Keratinocyte (primary cell): ENCODE data around the gene DYNLRB2. TPM values are rescaled to one million over a fixed set of nuclear protein-coding genes. Genes with fewer than 3 reads are reported as not detected.

ENCODE experiments used
- DNase-seq: peaks from one replicate; pipeline ENCODE4 v3.0.0-alpha.2; 2011; ENCODE audit warnings: low read depth, missing footprints, low spot score
- FAIRE-seq: peaks from 2 replicates; lab custom pipeline; 2011; peaks lifted over from hg19 to GRCh38; lab: Jason Lieb, UNC
- H2AFZ ChIP-seq: 2 replicates; pipeline ENCODE4 v1.6.0; 2012; ENCODE audit warnings: low read length, control low read depth, inconsistent platforms; ENCODE audit not compliant: control insufficient read depth
- H3K27ac ChIP-seq: 2 replicates; pipeline ENCODE4 v1.5.1; 2011; ENCODE audit warnings: low read length; ENCODE audit not compliant: control insufficient read depth, insufficient read depth
- H3K27me3 ChIP-seq: 3 replicates; pipeline ENCODE4 v1.6.0; 2011; ENCODE audit warnings: low read length; ENCODE audit not compliant: control insufficient read depth, insufficient read depth; ENCODE audit errors: extremely low read depth
- H3K36me3 ChIP-seq, 2 experiments: 2 replicates in 1 of 2; 3 replicates in 1 of 2; pipeline ENCODE4 v1.5.1; 2011; ENCODE audit warnings: low read length in 2 of 2, mild to moderate bottlenecking in 1 of 2; ENCODE audit not compliant: control insufficient read depth in 2 of 2, insufficient read depth in 2 of 2; ENCODE audit errors: extremely low read depth in 1 of 2
- H3K4me1 ChIP-seq: 3 replicates; pipeline ENCODE4 v1.5.1; 2011; ENCODE audit warnings: low read length; ENCODE audit not compliant: control insufficient read depth, insufficient read depth; ENCODE audit errors: extremely low read depth
- H3K4me2 ChIP-seq: 3 replicates; pipeline ENCODE4 v1.6.0; 2011; ENCODE audit warnings: low read depth, low read length; ENCODE audit not compliant: control insufficient read depth, insufficient read depth; ENCODE audit errors: extremely low read depth
- H3K4me3 ChIP-seq, 3 experiments: fragments of 200-600 bp in 1 of 3; sonication (generic) in 1 of 3; 2 replicates in 2 of 3; 3 replicates in 1 of 3; pipeline ENCODE4 v1.5.1; 2011 to 2016; ENCODE audit warnings: low read length in 3 of 3, mild to moderate bottlenecking in 3 of 3, control low read depth in 2 of 3, inconsistent platforms in 1 of 3, low read depth in 1 of 3, mixed read lengths in 1 of 3, mixed run types in 1 of 3, moderate library complexity in 1 of 3; ENCODE audit not compliant: control insufficient read depth in 2 of 3, insufficient read depth in 2 of 3; ENCODE audit errors: extremely low read depth in 1 of 3
- H3K79me2 ChIP-seq: 2 replicates; pipeline ENCODE4 v1.6.0; 2012; ENCODE audit warnings: low read length; ENCODE audit not compliant: control insufficient read depth, insufficient read depth
- H3K9ac ChIP-seq: 3 replicates; pipeline ENCODE4 v1.6.0; 2011; ENCODE audit warnings: low read length; ENCODE audit not compliant: control insufficient read depth, insufficient read depth; ENCODE audit errors: extremely low read depth
- H3K9me1 ChIP-seq: 3 replicates; pipeline ENCODE4 v1.6.0; 2011; ENCODE audit warnings: low read length; ENCODE audit not compliant: control insufficient read depth, insufficient read depth; ENCODE audit errors: extremely low read depth
- H3K9me3 ChIP-seq: 2 replicates; pipeline ENCODE4 v1.5.1; 2012; ENCODE audit warnings: low read depth, low read length; ENCODE audit not compliant: control insufficient read depth
- H4K20me1 ChIP-seq: 3 replicates; pipeline ENCODE4 v1.6.0; 2011; ENCODE audit warnings: low read length; ENCODE audit not compliant: control insufficient read depth, insufficient read depth; ENCODE audit errors: extremely low read depth
- CTCF ChIP-seq, 3 experiments: IDR thresholded peaks in 1 of 3; conservative IDR thresholded peaks in 1 of 3; optimal IDR thresholded peaks in 1 of 3; 2 replicates in 2 of 3; 3 replicates in 1 of 3; pipeline versions ENCODE3 to v1.5.1; 2011; ENCODE audit warnings: low read length in 3 of 3, mild to moderate bottlenecking in 3 of 3, moderate library complexity in 2 of 3, control low read depth in 1 of 3, inconsistent platforms in 1 of 3; ENCODE audit not compliant: insufficient read depth in 2 of 3; ENCODE audit errors: extremely low read depth in 1 of 3
- EZH2 ChIP-seq: IDR thresholded peaks from one replicate; pipeline ENCODE4 v1.6.1; 2012; ENCODE audit warnings: inconsistent platforms, mild to moderate bottlenecking, low read length, moderate library complexity
- dilution Hi-C: fragments of 300-500 bp; cut with MboI; formaldehyde crosslinking; loops from one replicate; pipeline ENCODE4 v1.7.0; 2020; ENCODE audit warnings: low sequenced_read_pairs; ENCODE audit not compliant: extremely low pct_ligation_motif_present
- polyA plus RNA-seq, 5 experiments: library from polyadenylated mRNA; depleted of rRNA in 3 of 5; stranded (reverse) in 3 of 5; stranded (forward) in 1 of 5; unstranded in 1 of 5; fragments of >200 nt; gene quantifications; 1 replicate in 1 of 5; 2 replicates in 3 of 5; 3 replicates in 1 of 5; pipeline versions ENCODE4 v1.2.1 to v1.2.3, GENCODE V29; 2011 to 2012; ENCODE audit warnings: missing spikeins in 2 of 5, low read depth in 1 of 5, low replicate concordance in 1 of 5

Gene DYNLRB2
- polyA plus RNA-seq, 1 donor (not counting 4 experiments of a cell fraction or from before 2014, with no cell fraction given): 0.51 TPM

GRCh38 chr16:80570106-80570478, 29.3 kb downstream of the DYNLRB2 start:
- Histone ChIP-seq H3K36me3 (no peaks in the 10 kb centered on the region), H3K4me2 (peak overlapping the region; percentile 2), H3K9ac (no peak overlapping the region), H3K27ac (peak overlapping the region; percentile 33), H3K27me3 (peaks cover 2% of the 10 kb centered on the region), H3K4me1 (peaks cover 16% of the 10 kb centered on the region), H3K79me2 (no peaks in the 10 kb centered on the region), H4K20me1 (no peaks in the 10 kb centered on the region), H3K9me1 (no peaks in the 10 kb centered on the region), H3K4me3 (no peak overlapping the region), H3K9me3 (no peaks in the 10 kb centered on the region), H2AFZ (no peak overlapping the region)
- TF ChIP-seq EZH2 (no peak), CTCF (optimal IDR thresholded peaks at IDR 0.05 in 1 of 3, IDR thresholded peaks at IDR 0.05 in 1 of 3, conservative IDR thresholded peaks at IDR 0.05 in 1 of 3; ENCODE audit: extremely low read depth in 1 of 3, insufficient read depth in 2 of 3, low read length in 3 of 3) (no peak)
- no peak for DNase-seq
- dilution Hi-C loops: no loop called here
- FAIRE-seq: peak; percentile 20

- Histone ChIP-seq H3K9me3 (no peaks in the 10 kb centered on the region), H3K4me3 (no peak overlapping the region), H3K79me2 (no peaks in the 10 kb centered on the region), H3K27me3 (peaks cover 2% of the 10 kb centered on the region), H3K4me1 (peaks cover 16% of the 10 kb centered on the region), H3K9me1 (no peaks in the 10 kb centered on the region), H4K20me1 (no peaks in the 10 kb centered on the region), H3K27ac (no peak overlapping the region), H2AFZ (no peak overlapping the region), H3K36me3 (no peaks in the 10 kb centered on the region), H3K9ac (no peak overlapping the region), H3K4me2 (no peak overlapping the region)
- DNase-seq (no peak), FAIRE-seq (no peak)
- dilution Hi-C loops: no loop called here
- TF ChIP-seq EZH2: no peak
- TF ChIP-seq CTCF (optimal IDR thresholded peaks at IDR 0.05 in 1 of 3, IDR thresholded peaks at IDR 0.05 in 1 of 3, conservative IDR thresholded peaks at IDR 0.05 in 1 of 3; ENCODE audit: extremely low read depth in 1 of 3, insufficient read depth in 2 of 3, low read length in 3 of 3): no peak
Measured at GRCh38 chr16:80573700-80574120, 32.9 kb downstream of the DYNLRB2 start.
